ENCODE results near the gene RAB3B.

GRCh38 chr1:51941528-51941927 lies 49.0 kb downstream of the RAB3B start:
- TF ChIP-seq TAF1 (IDR thresholded peaks at IDR 0.05; ENCODE audit: low read depth): no peak
- TF ChIP-seq MAX (IDR thresholded peaks at IDR 0.05): no peak
- TF ChIP-seq USF1 (IDR thresholded peaks at IDR 0.05): no peak
- no peak for TF ChIP-seq EP300 (IDR thresholded peaks at IDR 0.05; ENCODE audit: borderline replicate concordance)
- no peak for TF ChIP-seq TCF12 (IDR thresholded peaks at IDR 0.05; ENCODE audit: low read depth)

All from Ishikawa (cell line).